ENCODE results near the gene TBL1X.

Gene TBL1X

GRCh38 chrX:9578083-9578779 is 113.4 kb downstream of the TBL1X start:
- no peak for DNase-seq (ENCODE audit: low read depth in 1 of 2, low spot score in 1 of 2)

GRCh38 chrX:9581771-9582385 is 117.0 kb downstream of the TBL1X start:
- DNase-seq (ENCODE audit: low read depth in 1 of 2, low spot score in 1 of 2) = no peak

GRCh38 chrX:9582956-9583355 is 118.1 kb downstream of the TBL1X start:
- DNase-seq (ENCODE audit: low read depth in 1 of 2, low spot score in 1 of 2) = no peak

- no peak for DNase-seq (ENCODE audit: low read depth in 1 of 2, low spot score in 1 of 2)
These were observed 122.1 kb downstream of the TBL1X start for GRCh38 chrX:9586992-9587392.

GRCh38 chrX:9587642-9588041 is 122.8 kb downstream of the TBL1X start:
- no peak for DNase-seq (ENCODE audit: low read depth in 1 of 2, low spot score in 1 of 2)

- DNase-seq (ENCODE audit: low read depth in 1 of 2, low spot score in 1 of 2) = no peak
These were observed 126.6 kb downstream of the TBL1X start for GRCh38 chrX:9591496-9591895.

GRCh38 chrX:9593756-9594155 is 128.9 kb downstream of the TBL1X start:
- no peak for DNase-seq (ENCODE audit: low read depth in 1 of 2, low spot score in 1 of 2)

- DNase-seq (ENCODE audit: low read depth in 1 of 2, low spot score in 1 of 2) = no peak
These were observed 130.3 kb downstream of the TBL1X start for GRCh38 chrX:9595174-9595573.

- no peak for DNase-seq (ENCODE audit: low read depth in 1 of 2, low spot score in 1 of 2)
These were observed 132.0 kb downstream of the TBL1X start for GRCh38 chrX:9596837-9597236.

GRCh38 chrX:9597361-9598035 is 132.6 kb downstream of the TBL1X start:
- DNase-seq (ENCODE audit: low read depth in 1 of 2, low spot score in 1 of 2) = no peak

GRCh38 chrX:9598344-9598743 is 133.5 kb downstream of the TBL1X start:
- no peak for DNase-seq (ENCODE audit: low read depth in 1 of 2, low spot score in 1 of 2)

- no peak for DNase-seq (ENCODE audit: low read depth in 1 of 2, low spot score in 1 of 2)
These were observed 139.5 kb downstream of the TBL1X start for GRCh38 chrX:9604111-9604907.

GRCh38 chrX:9604908-9605306 is 140.0 kb downstream of the TBL1X start:
- DNase-seq (ENCODE audit: low read depth in 1 of 2, low spot score in 1 of 2) = no peak

GRCh38 chrX:9605484-9605883 is 140.6 kb downstream of the TBL1X start:
- no peak for DNase-seq (ENCODE audit: low read depth in 1 of 2, low spot score in 1 of 2)

- DNase-seq (ENCODE audit: low read depth in 1 of 2, low spot score in 1 of 2) = no peak
These were observed 142.1 kb downstream of the TBL1X start for GRCh38 chrX:9606971-9607370.

- no peak for DNase-seq (ENCODE audit: low read depth in 1 of 2, low spot score in 1 of 2)
These were observed 144.6 kb downstream of the TBL1X start for GRCh38 chrX:9609499-9609898.

- DNase-seq (ENCODE audit: low read depth in 1 of 2, low spot score in 1 of 2) = no peak
These were observed 145.1 kb downstream of the TBL1X start for GRCh38 chrX:9609987-9610386.

GRCh38 chrX:9610771-9611392 is 146.0 kb downstream of the TBL1X start:
- no peak for DNase-seq (ENCODE audit: low read depth in 1 of 2, low spot score in 1 of 2)

GRCh38 chrX:9611436-9612145 is 146.7 kb downstream of the TBL1X start:
- DNase-seq (ENCODE audit: low read depth in 1 of 2, low spot score in 1 of 2) = no peak

GRCh38 chrX:9612146-9612505 is 147.3 kb downstream of the TBL1X start:
- DNase-seq (ENCODE audit: low read depth in 1 of 2, low spot score in 1 of 2) = no peak

- no peak for DNase-seq (ENCODE audit: low read depth in 1 of 2, low spot score in 1 of 2)
These were observed 149.2 kb downstream of the TBL1X start for GRCh38 chrX:9614016-9614415.
